GM18951 (cell line): ENCODE data around the gene SNX7.

Source experiments
- POLR2A ChIP-seq: IDR thresholded peaks from 4 replicates; pipeline ENCODE4 v1.6.1; 2011; ENCODE audit warnings: mild to moderate bottlenecking; ENCODE audit not compliant: insufficient read length, insufficient read depth; ENCODE audit errors: extremely low read depth
- in situ Hi-C: fragments of 300-500 bp; cut with MboI; formaldehyde crosslinking; loops from one replicate; pipeline ENCODE4 v1.12.0; 2022; ENCODE audit warnings: low sequenced_read_pairs, mixed read lengths, inconsistent platforms; ENCODE audit not compliant: unreplicated experiment

SNX7 gene

GRCh38 chr1:98763488-98764150, 102.1 kb downstream of the SNX7 start:
- no peak for TF ChIP-seq POLR2A
- in situ Hi-C loops: no loop called here

GRCh38 chr1:98764485-98764884, 103.0 kb downstream of the SNX7 start:
- no peak for TF ChIP-seq POLR2A
- in situ Hi-C loops: no loop called here

- TF ChIP-seq POLR2A: no peak
- in situ Hi-C loops: no loop called here
Observed at GRCh38 chr1:98766255-98766654, 104.7 kb downstream of the SNX7 start.

GRCh38 chr1:98769162-98769561, 107.6 kb downstream of the SNX7 start:
- in situ Hi-C loops: no loop called here
- TF ChIP-seq POLR2A: no peak

- in situ Hi-C loops: no loop called here
- TF ChIP-seq POLR2A: no peak
Observed at GRCh38 chr1:98781906-98782305, 120.4 kb downstream of the SNX7 start.

GRCh38 chr1:98783821-98784220, 122.3 kb downstream of the SNX7 start:
- in situ Hi-C loops: no loop called here

GRCh38 chr1:98791498-98791897, 130.0 kb downstream of the SNX7 start:
- in situ Hi-C loops: loop anchor here (10.0 kb wide), 1 partner anchor 383 kb away; no protein-coding TSS in a partner anchor
- no peak for TF ChIP-seq POLR2A

More at GRCh38 chr1:98783821-98784220, 122.3 kb downstream of the SNX7 start:
- TF ChIP-seq POLR2A: no peak

- no peak for TF ChIP-seq POLR2A
- in situ Hi-C loops: loop anchor here (10.0 kb wide), 1 partner anchor 383 kb away; no protein-coding TSS in a partner anchor
Observed at GRCh38 chr1:98792123-98792522, 130.6 kb downstream of the SNX7 start.

GRCh38 chr1:98793136-98793535, 131.6 kb downstream of the SNX7 start:
- in situ Hi-C loops: loop anchor here (10.0 kb wide), 1 partner anchor 382 kb away; no protein-coding TSS in a partner anchor
- no peak for TF ChIP-seq POLR2A

GRCh38 chr1:98794196-98794886, 132.8 kb downstream of the SNX7 start:
- in situ Hi-C loops: loop anchor here (10.0 kb wide), 1 partner anchor 380 kb away; no protein-coding TSS in a partner anchor
- TF ChIP-seq POLR2A: no peak

- no peak for TF ChIP-seq POLR2A
- in situ Hi-C loops: loop anchor here (10.0 kb wide), 1 partner anchor 379 kb away; no protein-coding TSS in a partner anchor
Observed at GRCh38 chr1:98796049-98796448, 134.5 kb downstream of the SNX7 start.

- in situ Hi-C loops: loop anchor here (10.0 kb wide), 1 partner anchor 377 kb away; no protein-coding TSS in a partner anchor
- no peak for TF ChIP-seq POLR2A
Observed at GRCh38 chr1:98797506-98797905, 136.0 kb downstream of the SNX7 start.
